ENCODE results near the gene EIF3B.
A peak's percentile ranks its signal among the peaks of the same experiment; 100 is the strongest.
"Not testable (repeated sequence)": the region's sequence is repeated elsewhere in the genome, so short reads cannot be mapped to it uniquely, and the experiment has no call there.

The EIF3B gene

DNA sequence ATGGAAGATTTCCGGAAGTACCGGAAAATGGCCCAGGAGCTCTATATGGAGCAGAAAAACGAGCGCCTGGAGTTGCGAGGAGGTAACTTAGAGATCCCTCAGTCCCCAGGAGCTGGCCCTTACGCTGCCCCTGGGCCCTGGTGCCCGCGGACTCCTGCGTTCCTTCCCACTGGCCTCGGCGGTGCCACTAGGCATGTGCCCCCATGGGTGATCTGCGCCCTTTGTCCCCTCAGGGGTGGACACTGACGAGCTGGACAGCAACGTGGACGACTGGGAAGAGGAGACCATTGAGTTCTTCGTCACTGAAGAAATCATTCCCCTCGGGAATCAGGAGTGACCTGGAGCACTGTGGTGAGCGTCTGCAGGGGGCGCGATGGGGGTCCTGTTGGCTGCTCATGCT, 24.5 kb downstream of the EIF3B start:
- DNase-seq, result no peak

DNA sequence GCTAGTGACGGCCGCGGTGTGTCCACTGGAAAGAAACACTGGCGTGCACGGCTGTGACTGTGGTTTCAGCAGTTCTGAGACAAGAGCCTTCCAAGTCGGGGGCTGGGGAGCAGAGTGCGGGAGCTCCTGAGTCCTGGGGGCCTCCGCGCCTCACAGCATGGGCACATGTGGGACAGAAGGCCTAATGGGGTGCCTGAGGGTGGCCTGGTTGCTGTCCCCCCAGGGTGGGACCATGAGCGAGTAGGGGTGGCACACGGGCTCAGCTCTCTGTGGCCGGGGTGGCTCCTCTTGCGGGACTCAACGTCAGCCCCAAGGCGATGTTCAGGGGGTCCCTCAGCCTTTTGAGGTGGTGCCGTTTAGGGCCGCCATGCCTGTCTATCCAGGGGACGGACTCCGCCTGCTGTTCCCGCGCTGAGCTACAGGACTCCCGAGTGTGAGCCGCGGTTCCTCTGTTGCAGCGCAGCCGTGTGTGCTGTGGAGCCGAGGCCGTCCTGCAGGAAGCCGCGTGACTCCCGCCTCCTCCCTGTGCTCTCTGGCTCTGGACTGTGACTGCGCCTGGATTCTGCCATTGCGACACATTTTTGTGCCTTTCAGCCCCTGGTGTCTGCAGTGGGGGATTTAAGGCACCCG, 25.3 kb downstream of the EIF3B start:
- DNase-seq, result no peak

GRCh38 chr7:2380461-2380860, 25.8 kb downstream of the EIF3B start:
- no peak for DNase-seq

GRCh38 chr7:2381227-2381626, 26.6 kb downstream of the EIF3B start:
- DNase-seq, result no peak

GRCh38 chr7:2381881-2382509, 27.4 kb downstream of the EIF3B start:
- DNase-seq, result no peak

GRCh38 chr7:2383543-2384274, 29.1 kb downstream of the EIF3B start:
- DNase-seq, result no peak

GRCh38 chr7:2384354-2385243, 30.0 kb downstream of the EIF3B start:
- no peak for DNase-seq

DNA sequence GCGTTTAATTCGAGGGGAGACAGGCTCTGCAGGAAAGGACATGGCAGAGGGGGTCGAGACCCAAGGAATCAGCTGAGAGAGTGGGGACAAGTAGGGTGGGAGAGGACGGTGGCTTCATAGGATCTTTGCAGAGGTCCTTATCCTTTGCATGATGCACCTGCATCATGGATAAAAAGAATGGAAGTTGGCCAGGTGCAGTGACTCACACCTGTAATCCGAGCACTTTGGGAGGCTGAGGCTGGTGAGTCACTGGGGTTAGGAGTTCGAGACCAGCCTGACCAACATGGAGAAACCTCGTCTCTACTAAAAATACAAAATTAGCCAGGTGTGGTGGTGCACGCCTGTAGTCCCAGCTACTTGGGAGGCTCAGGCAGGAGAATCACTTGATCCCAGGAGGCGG, 31.5 kb downstream of the EIF3B start:
- DNase-seq, result not testable (repeated sequence)

GRCh38 chr7:2386964-2387669, 32.5 kb downstream of the EIF3B start:
- DNase-seq, result no peak

GRCh38 chr7:2387897-2388636, 33.4 kb downstream of the EIF3B start:
- no peak for DNase-seq

DNA sequence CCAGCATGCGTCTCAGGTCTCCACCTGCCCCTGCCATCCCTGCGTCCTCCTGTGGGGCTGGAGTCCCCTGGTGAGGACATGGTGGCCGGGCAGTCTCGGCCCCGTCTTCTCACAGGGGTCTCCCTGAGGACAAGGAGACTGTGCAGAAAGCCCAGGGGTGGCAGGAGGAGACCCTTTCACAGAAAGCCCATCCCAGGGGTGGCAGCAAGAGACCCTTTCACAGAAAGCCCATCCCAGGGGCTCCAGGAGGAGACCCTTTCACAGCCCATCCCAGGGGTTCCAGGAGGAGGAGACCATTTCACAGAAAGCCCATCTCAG, 34.0 kb downstream of the EIF3B start:
- DNase-seq, result no peak

GRCh38 chr7:2390020-2390816, 35.6 kb downstream of the EIF3B start:
- not testable (repeated sequence) for DNase-seq

GRCh38 chr7:2393706-2394105, 39.1 kb downstream of the EIF3B start:
- DNase-seq, result no peak

DNA sequence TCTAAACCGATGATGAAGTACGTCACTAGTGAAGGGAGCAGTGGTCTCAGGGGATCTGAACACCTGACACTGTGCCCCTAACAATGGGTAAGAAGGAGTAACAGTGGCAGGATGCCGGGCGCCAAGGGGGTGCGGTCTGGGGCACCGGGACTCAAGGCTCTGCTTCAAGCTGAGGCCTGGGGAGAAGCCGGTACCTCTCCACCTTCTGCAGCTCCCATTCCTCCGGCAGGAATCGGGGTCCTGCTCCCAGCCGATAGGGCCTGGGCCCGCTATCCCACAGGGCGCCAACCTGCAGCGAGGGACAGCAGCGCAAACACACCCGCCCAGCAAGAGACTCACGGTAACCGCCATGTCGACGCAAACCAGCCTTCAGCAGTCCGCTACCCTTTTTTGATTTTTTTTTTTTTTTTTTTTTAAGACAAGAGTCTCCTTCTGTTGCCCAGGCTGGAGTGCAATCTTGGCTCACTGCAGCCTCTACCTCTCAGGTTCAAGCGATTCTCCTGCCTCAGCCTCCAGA, 40.0 kb downstream of the EIF3B start:
- no peak for DNase-seq

GRCh38 chr7:2398506-2398905, 43.9 kb downstream of the EIF3B start:
- no peak for DNase-seq

DNA sequence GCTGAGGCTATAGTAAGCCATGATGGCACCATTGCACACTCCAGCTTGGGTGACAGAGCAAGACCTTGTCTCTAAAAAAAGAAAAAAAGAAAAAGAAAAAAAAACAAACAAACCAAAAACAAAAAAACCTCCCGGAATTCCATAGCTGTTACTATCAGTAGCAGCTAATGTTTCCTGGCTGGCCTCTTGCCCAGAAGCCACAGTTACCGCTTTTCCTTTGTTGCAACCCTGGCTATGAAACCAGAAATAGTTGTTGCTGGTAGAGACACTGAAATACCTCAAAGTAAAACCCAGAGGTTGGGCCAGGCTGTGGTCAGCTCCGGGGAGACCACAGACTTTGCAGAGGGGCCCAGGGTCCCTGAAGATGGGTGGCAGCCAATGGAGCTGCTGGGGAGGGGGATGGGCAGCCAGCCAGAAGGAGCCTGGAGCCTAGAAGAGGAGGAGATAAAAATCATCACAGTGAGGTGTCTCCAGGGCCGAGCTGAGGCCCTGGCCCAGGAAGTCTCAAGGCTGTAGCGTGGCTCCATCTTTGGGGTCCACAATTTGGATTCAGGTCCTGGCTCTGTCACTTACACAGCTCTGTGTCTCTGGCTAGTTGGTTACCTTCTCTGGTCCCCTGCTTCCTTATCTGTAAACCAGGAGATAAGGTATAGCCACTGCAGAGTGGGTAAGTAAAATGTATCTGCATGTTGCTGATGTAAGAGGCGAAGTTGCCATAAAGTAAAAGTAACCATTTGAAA, 45.4 kb downstream of the EIF3B start:
- no peak for DNase-seq

- DNase-seq, result no peak
Measured at GRCh38 chr7:2402687-2403013, 48.0 kb downstream of the EIF3B start.

DNA sequence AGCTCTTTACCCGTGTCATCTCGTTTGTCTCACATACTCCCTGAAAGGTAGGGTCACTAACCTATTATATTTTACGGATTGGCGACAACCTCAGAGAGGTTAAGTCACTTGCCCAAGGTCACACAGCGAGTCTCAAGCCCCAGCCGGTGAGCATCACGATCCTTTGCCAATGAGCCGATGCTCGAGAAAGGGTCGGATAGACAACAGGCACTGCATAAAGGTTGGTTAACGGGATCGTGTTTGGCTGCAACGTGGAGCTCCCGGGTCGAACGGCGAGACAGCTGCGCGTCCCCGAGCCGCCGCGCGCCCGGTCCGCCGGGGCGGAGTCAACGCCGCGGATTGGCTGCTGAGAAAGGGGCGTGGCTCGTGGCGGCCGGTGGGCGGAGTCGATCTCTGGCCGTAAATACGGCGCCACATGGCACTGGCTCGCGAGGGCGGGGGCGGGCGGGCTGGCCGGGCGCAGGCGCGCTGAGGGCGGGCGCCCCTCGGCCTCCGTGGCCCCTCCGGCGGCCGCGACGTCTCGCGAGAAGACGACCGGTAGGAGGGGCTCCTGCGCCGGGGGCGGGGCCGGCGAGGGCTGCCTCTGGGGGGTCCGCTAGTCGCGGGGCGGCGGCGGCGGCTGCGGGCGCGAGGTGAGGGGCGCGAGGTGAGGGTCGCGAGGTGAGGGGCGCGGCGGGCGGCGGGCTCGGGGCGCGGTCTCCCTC, 48.5 kb downstream of the EIF3B start, which contains the start of gene CHST12:
TSS of gene CHST12 (plus strand) at position 598 of the 704 bp plus-strand sequence. CDS start 29,029 bp downstream, outside the sequence.
- peak; percentile 84 for DNase-seq

All from NCI-H748 treated with DMSO at 0.1 percent for 48 hours (cell line).